ENCODE data around the gene FBN2.

GRCh38 chr5:128317481-128317880 is 220.6 kb downstream of the FBN2 start:
- TF ChIP-seq POLR2A (IDR thresholded peaks at IDR 0.05; ENCODE audit: low read length) (no peak), GATA1 (IDR thresholded peaks at IDR 0.05; ENCODE audit: low read depth, low read length) (no peak)
